ENCODE results near the gene CYB5R2.

The CYB5R2 gene

DNA sequence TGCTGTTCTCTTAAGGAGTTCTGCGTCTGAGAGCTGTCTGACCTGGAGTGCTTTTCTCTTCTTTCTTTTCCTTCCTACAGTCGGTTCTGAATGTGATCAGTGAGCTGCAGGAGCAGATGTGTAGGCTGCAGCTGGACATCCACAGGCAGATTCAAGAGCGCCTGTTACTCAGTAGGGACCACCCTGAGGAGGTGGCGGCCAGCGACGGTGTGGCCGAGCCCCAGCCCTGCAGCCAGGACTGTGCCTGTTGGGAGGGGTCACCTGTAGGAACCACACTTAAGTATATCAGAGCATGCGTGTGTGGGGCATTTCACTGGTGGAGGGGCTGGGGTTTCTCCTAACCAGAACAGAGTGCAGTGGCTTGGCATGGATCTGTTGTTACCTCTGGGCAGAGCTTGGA lies 56.3 kb downstream of the CYB5R2 start:
- no peak for TF ChIP-seq CTCF (IDR thresholded peaks at IDR 0.05; ENCODE audit: control insufficient read depth, extremely low read depth, insufficient read depth)
- no peak overlapping the region for H3K4me3 ChIP-seq (ENCODE audit: low read depth, low read length)
- no peak for DNase-seq (ENCODE audit: low read depth)
